Measurements from ENCODE around the gene PIEZO2. TPM values are rescaled to one million over a fixed set of nuclear protein-coding genes. Genes with fewer than 3 reads are reported as not detected.
"Not testable (repeated sequence)": the region's sequence is repeated elsewhere in the genome, so short reads cannot be mapped to it uniquely, and the experiment has no call there.

PIEZO2 gene
- total and polyA plus RNA-seq, 7 donors, result 0.03 to 0.64 (median 0.13) TPM

- no peaks in the 10 kb centered on the region for H3K9me3 ChIP-seq
- H3K27me3 ChIP-seq (ENCODE audit: insufficient read depth in 3 of 3, low read length in 2 of 3), result no peaks in the 10 kb centered on the region
- DNase-seq (peak; percentile 76 to 91), ATAC-seq (peak; percentile 90 to 95 (median 92))
- peak overlapping the region; percentile 45 for H3K4me3 ChIP-seq
- H3K27ac ChIP-seq, result peak overlapping the region; percentile 86
- 20 to 38% (median 25%) methylated on average over 14 of the region's 14 CpGs for WGBS, 3 donors
- TF ChIP-seq CTCF (IDR thresholded peaks at IDR 0.05), result no peak
- H3K4me1 ChIP-seq, result peaks cover 37% of the 10 kb centered on the region
- intact Hi-C loops (cut with DNase I), result loop anchor here in 1 of 2 donors (10.0 kb wide), 1 partner anchor 226 kb away; no protein-coding TSS in a partner anchor
- H3K36me3 ChIP-seq (ENCODE audit: insufficient read depth in 1 of 2, low read depth in 1 of 2), result no peaks in the 10 kb centered on the region
Measured at GRCh38 chr18:11178951-11179549, 29.7 kb upstream of the PIEZO2 start.

GRCh38 chr18:11177382-11177781, 28.0 kb upstream of the PIEZO2 start:
- Histone ChIP-seq H3K27me3 (ENCODE audit: insufficient read depth in 3 of 3, low read length in 2 of 3) (no peaks in the 10 kb centered on the region), H3K9me3 (no peaks in the 10 kb centered on the region), H3K4me3 (peak overlapping the region; percentile 39), H3K36me3 (ENCODE audit: insufficient read depth in 1 of 2, low read depth in 1 of 2) (no peaks in the 10 kb centered on the region), H3K27ac (peak overlapping the region; percentile 86), H3K4me1 (peaks cover 37% of the 10 kb centered on the region)
- intact Hi-C loops (cut with DNase I), result loop anchor here in 1 of 2 donors (10.0 kb wide), 1 partner anchor 227 kb away; no protein-coding TSS in a partner anchor
- ATAC-seq, result no peak
- no peak for TF ChIP-seq CTCF (IDR thresholded peaks at IDR 0.05)
- 35 to 59% (median 44%) methylated on average over 3 of the region's 3 CpGs for WGBS, 3 donors
- no peak for DNase-seq

- Histone ChIP-seq H3K4me1 (peaks cover 37% of the 10 kb centered on the region), H3K27ac (peak overlapping the region; percentile 86), H3K36me3 (ENCODE audit: insufficient read depth in 1 of 2, low read depth in 1 of 2) (no peaks in the 10 kb centered on the region), H3K27me3 (ENCODE audit: insufficient read depth in 3 of 3, low read length in 2 of 3) (no peaks in the 10 kb centered on the region), H3K9me3 (no peaks in the 10 kb centered on the region), H3K4me3 (no peak overlapping the region)
- 31 to 38% (median 37%) methylated on average over 3 of the region's 3 CpGs for WGBS, 3 donors
- ATAC-seq (no peak), DNase-seq (no peak)
- intact Hi-C loops (cut with DNase I), result loop anchor here in 1 of 2 donors (10.0 kb wide), 1 partner anchor 228 kb away; no protein-coding TSS in a partner anchor
- TF ChIP-seq CTCF (IDR thresholded peaks at IDR 0.05), result no peak
Measured at GRCh38 chr18:11176481-11176881, 27.1 kb upstream of the PIEZO2 start.

GRCh38 chr18:11175266-11175979, 26.1 kb upstream of the PIEZO2 start:
- peak overlapping the region; percentile 86 for H3K27ac ChIP-seq

GRCh38 chr18:11174179-11174578, 24.8 kb upstream of the PIEZO2 start:
- not testable (repeated sequence) for DNase-seq; H3K36me3 ChIP-seq (ENCODE audit: insufficient read depth in 1 of 2, low read depth in 1 of 2); H3K9me3 ChIP-seq; H3K27ac ChIP-seq; ATAC-seq; H3K4me3 ChIP-seq; H3K27me3 ChIP-seq (ENCODE audit: insufficient read depth in 3 of 3, low read length in 2 of 3)
- H3K4me1 ChIP-seq, result peaks cover 26% of the 10 kb centered on the region
- 85 to 89% (median 87%) methylated on average over 11 of the region's 11 CpGs for WGBS, 3 donors
- intact Hi-C loops (cut with DNase I), result loop anchor here in 1 of 2 donors (10.0 kb wide), 1 partner anchor 231 kb away; no protein-coding TSS in a partner anchor

More at GRCh38 chr18:11175266-11175979, 26.1 kb upstream of the PIEZO2 start:
- ATAC-seq (no peak), DNase-seq (no peak)
- 27 to 46% (median 35%) methylated on average over 5 of the region's 5 CpGs for whole genome bisulfite sequencing, 3 donors
- no peak overlapping the region for H3K4me3 ChIP-seq
- peaks cover 34% of the 10 kb centered on the region for H3K4me1 ChIP-seq
- no peaks in the 10 kb centered on the region for H3K9me3 ChIP-seq
- intact Hi-C loops (cut with DNase I), result loop anchor here in 1 of 2 donors (10.0 kb wide), 1 partner anchor 229 kb away; no protein-coding TSS in a partner anchor
- no peak for TF ChIP-seq CTCF (IDR thresholded peaks at IDR 0.05)
- H3K27me3 ChIP-seq (ENCODE audit: insufficient read depth in 3 of 3, low read length in 2 of 3), result no peaks in the 10 kb centered on the region
- no peaks in the 10 kb centered on the region for H3K36me3 ChIP-seq (ENCODE audit: insufficient read depth in 1 of 2, low read depth in 1 of 2)

Measured in psoas muscle (tissue), 8 donors.